Measurements from ENCODE around the gene ABCG1.

DNA sequence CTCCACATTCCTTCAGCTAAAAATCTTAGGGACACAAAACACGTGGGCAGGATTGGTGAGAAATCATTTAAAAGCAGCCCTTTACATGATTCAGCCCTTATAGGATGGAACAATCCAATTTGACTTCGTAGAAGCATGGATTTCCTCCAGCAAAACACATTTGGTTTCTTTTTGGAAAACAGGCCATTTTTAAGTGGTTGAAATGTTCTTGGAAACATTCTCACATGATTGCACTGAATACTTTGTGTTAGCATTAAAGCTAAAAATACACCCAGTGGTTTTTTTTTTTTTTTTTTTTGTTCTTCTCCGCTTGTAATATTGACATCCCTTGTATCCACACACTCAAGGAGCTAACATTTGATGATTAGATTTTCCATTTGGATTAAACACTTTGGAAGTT is 42.1 kb upstream of the ABCG1 start:
- TF ChIP-seq, protein P1, sequence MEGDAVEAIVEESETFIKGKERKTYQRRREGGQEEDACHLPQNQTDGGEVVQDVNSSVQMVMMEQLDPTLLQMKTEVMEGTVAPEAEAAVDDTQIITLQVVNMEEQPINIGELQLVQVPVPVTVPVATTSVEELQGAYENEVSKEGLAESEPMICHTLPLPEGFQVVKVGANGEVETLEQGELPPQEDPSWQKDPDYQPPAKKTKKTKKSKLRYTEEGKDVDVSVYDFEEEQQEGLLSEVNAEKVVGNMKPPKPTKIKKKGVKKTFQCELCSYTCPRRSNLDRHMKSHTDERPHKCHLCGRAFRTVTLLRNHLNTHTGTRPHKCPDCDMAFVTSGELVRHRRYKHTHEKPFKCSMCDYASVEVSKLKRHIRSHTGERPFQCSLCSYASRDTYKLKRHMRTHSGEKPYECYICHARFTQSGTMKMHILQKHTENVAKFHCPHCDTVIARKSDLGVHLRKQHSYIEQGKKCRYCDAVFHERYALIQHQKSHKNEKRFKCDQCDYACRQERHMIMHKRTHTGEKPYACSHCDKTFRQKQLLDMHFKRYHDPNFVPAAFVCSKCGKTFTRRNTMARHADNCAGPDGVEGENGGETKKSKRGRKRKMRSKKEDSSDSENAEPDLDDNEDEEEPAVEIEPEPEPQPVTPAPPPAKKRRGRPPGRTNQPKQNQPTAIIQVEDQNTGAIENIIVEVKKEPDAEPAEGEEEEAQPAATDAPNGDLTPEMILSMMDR (IDR thresholded peaks at IDR 0.05): no peak
- TF ChIP-seq POLR2A (IDR thresholded peaks at IDR 0.05): no peak
